ENCODE measurements around the gene BLVRB. TPM values are rescaled to one million over a fixed set of nuclear protein-coding genes. Genes with fewer than 3 reads are reported as not detected.
"Not testable (repeated sequence)": the region's sequence is repeated elsewhere in the genome, so short reads cannot be mapped to it uniquely, and the experiment has no call there.

The BLVRB gene
- polyA plus RNA-seq, 3 donors: 35.5 to 58.3 (median 49.3) TPM

GRCh38 chr19:40441719-40442253, 23.8 kb downstream of the BLVRB start:
- DNase-seq (ENCODE audit: extremely low read depth in 1 of 11, low read depth in 9 of 11, low spot score in 4 of 11): no peak

- DNase-seq (ENCODE audit: extremely low read depth in 1 of 11, low read depth in 9 of 11, low spot score in 4 of 11): no peak
Observed at GRCh38 chr19:40438284-40438683, 27.3 kb downstream of the BLVRB start.

GRCh38 chr19:40433391-40434216, 31.9 kb downstream of the BLVRB start:
- peak in 10 of 11 donors; percentile 85 to 94 (median 88) for DNase-seq (ENCODE audit: extremely low read depth in 1 of 11, low read depth in 9 of 11, low spot score in 4 of 11)

- DNase-seq (ENCODE audit: extremely low read depth in 1 of 11, low read depth in 9 of 11, low spot score in 4 of 11): not testable (repeated sequence)
Observed at GRCh38 chr19:40432760-40433159, 32.8 kb downstream of the BLVRB start.

- DNase-seq (ENCODE audit: extremely low read depth in 1 of 11, low read depth in 9 of 11, low spot score in 4 of 11): no peak
Observed at GRCh38 chr19:40431698-40432097, 33.8 kb downstream of the BLVRB start.

- not testable (repeated sequence) for DNase-seq (ENCODE audit: extremely low read depth in 1 of 11, low read depth in 9 of 11, low spot score in 4 of 11)
Observed at GRCh38 chr19:40430242-40430641, 35.3 kb downstream of the BLVRB start.

GRCh38 chr19:40428197-40428596, 37.3 kb downstream of the BLVRB start:
- DNase-seq (ENCODE audit: extremely low read depth in 1 of 11, low read depth in 9 of 11, low spot score in 4 of 11): not testable (repeated sequence)

GRCh38 chr19:40425450-40426287, 39.9 kb downstream of the BLVRB start, which contains the start of gene SERTAD1:
SERTAD1 (minus strand) TSS chr19:40425992; CDS start chr19:40423546, 2,446 bp downstream.
- DNase-seq (ENCODE audit: extremely low read depth in 1 of 11, low read depth in 9 of 11, low spot score in 4 of 11): peak; percentile 98 to 100 (median 99)

GRCh38 chr19:40424637-40425449, 40.7 kb downstream of the BLVRB start:
- no peak for DNase-seq (ENCODE audit: extremely low read depth in 1 of 11, low read depth in 9 of 11, low spot score in 4 of 11)

- DNase-seq (ENCODE audit: extremely low read depth in 1 of 11, low read depth in 9 of 11, low spot score in 4 of 11): no peak
Observed at GRCh38 chr19:40423938-40424337, 41.6 kb downstream of the BLVRB start.

GRCh38 chr19:40422748-40423566, 42.6 kb downstream of the BLVRB start:
- DNase-seq (ENCODE audit: extremely low read depth in 1 of 11, low read depth in 9 of 11, low spot score in 4 of 11): no peak

GRCh38 chr19:40421993-40422747, 43.4 kb downstream of the BLVRB start:
- no peak for DNase-seq (ENCODE audit: extremely low read depth in 1 of 11, low read depth in 9 of 11, low spot score in 4 of 11)

- peak in 10 of 11 donors; percentile 82 to 90 (median 88) for DNase-seq (ENCODE audit: extremely low read depth in 1 of 11, low read depth in 9 of 11, low spot score in 4 of 11)
Observed at GRCh38 chr19:40420766-40421765, 44.5 kb downstream of the BLVRB start.

GRCh38 chr19:40420451-40420765, 45.1 kb downstream of the BLVRB start:
- no peak for DNase-seq (ENCODE audit: extremely low read depth in 1 of 11, low read depth in 9 of 11, low spot score in 4 of 11)

- no peak for DNase-seq (ENCODE audit: extremely low read depth in 1 of 11, low read depth in 9 of 11, low spot score in 4 of 11)
Observed at GRCh38 chr19:40419780-40420179, 45.8 kb downstream of the BLVRB start.

- no peak for DNase-seq (ENCODE audit: extremely low read depth in 1 of 11, low read depth in 9 of 11, low spot score in 4 of 11)
Observed at GRCh38 chr19:40419066-40419612, 46.4 kb downstream of the BLVRB start.

Data from renal cortex interstitium (tissue), 11 donors.